ENCODE measurements around the gene CFTR.
"Not testable (repeated sequence)": the region's sequence is repeated elsewhere in the genome, so short reads cannot be mapped to it uniquely, and the experiment has no call there.

Gene CFTR

GRCh38 chr7:117479225-117480054 is at the start of gene CFTR:
Gene CFTR, plus strand, starts transcription at chr7:117480025. Its CDS starts 70 bp downstream, at chr7:117480095.
- DNase-seq (ENCODE audit: low read depth), result no peak

- no peak for DNase-seq (ENCODE audit: low read depth)
Observed at GRCh38 chr7:117435475-117436043, 44.3 kb upstream of the CFTR start.

- DNase-seq (ENCODE audit: low read depth), result no peak
Observed at GRCh38 chr7:117444646-117445045, 35.2 kb upstream of the CFTR start.

- DNase-seq (ENCODE audit: low read depth), result no peak
Observed at GRCh38 chr7:117445206-117445605, 34.6 kb upstream of the CFTR start.

- no peak for DNase-seq (ENCODE audit: low read depth)
Observed at GRCh38 chr7:117446220-117446815, 33.5 kb upstream of the CFTR start.

- no peak for DNase-seq (ENCODE audit: low read depth)
Observed at GRCh38 chr7:117448655-117449054, 31.2 kb upstream of the CFTR start.

GRCh38 chr7:117458977-117459583 is 20.7 kb upstream of the CFTR start:
- no peak for DNase-seq (ENCODE audit: low read depth)

GRCh38 chr7:117459735-117460134 is 20.1 kb upstream of the CFTR start:
- no peak for DNase-seq (ENCODE audit: low read depth)

GRCh38 chr7:117460815-117461214 is 19.0 kb upstream of the CFTR start:
- DNase-seq (ENCODE audit: low read depth), result not testable (repeated sequence)

GRCh38 chr7:117468174-117468573 is 11.7 kb upstream of the CFTR start:
- no peak for DNase-seq (ENCODE audit: low read depth)

- no peak for DNase-seq (ENCODE audit: low read depth)
Observed at GRCh38 chr7:117470777-117471176, 9.0 kb upstream of the CFTR start.

GRCh38 chr7:117472335-117472734 is 7.5 kb upstream of the CFTR start:
- no peak for DNase-seq (ENCODE audit: low read depth)

- no peak for DNase-seq (ENCODE audit: low read depth)
Observed at GRCh38 chr7:117476557-117477215, 3.1 kb upstream of the CFTR start.

- DNase-seq (ENCODE audit: low read depth), result no peak
Observed at GRCh38 chr7:117478836-117479224, 995 bp upstream of the CFTR start.

GRCh38 chr7:117480055-117480362 is 184 bp downstream of the CFTR start:
- DNase-seq (ENCODE audit: low read depth), result no peak

- no peak for DNase-seq (ENCODE audit: low read depth)
Observed at GRCh38 chr7:117480978-117481377, 1.2 kb downstream of the CFTR start.

GRCh38 chr7:117485118-117485620 is 5.3 kb downstream of the CFTR start:
- no peak for DNase-seq (ENCODE audit: low read depth)

GRCh38 chr7:117489016-117489415 is 9.2 kb downstream of the CFTR start:
- DNase-seq (ENCODE audit: low read depth), result no peak

- no peak for DNase-seq (ENCODE audit: low read depth)
Observed at GRCh38 chr7:117489430-117489829, 9.6 kb downstream of the CFTR start.

- DNase-seq (ENCODE audit: low read depth), result no peak
Observed at GRCh38 chr7:117489911-117490310, 10.1 kb downstream of the CFTR start.

GRCh38 chr7:117492649-117493048 is 12.8 kb downstream of the CFTR start:
- DNase-seq (ENCODE audit: low read depth), result no peak

GRCh38 chr7:117493460-117493859 is 13.6 kb downstream of the CFTR start:
- DNase-seq (ENCODE audit: low read depth), result no peak
